Left renal cortex interstitium (tissue), 4 donors: Measurements from ENCODE around the gene COL2A1. TPM values are rescaled to one million over a fixed set of nuclear protein-coding genes. Genes with fewer than 3 reads are reported as not detected.

Source experiments
- polyA plus RNA-seq, 4 donors: library from polyadenylated mRNA; unstranded; fragments of 120-200 nt; gene quantifications; one replicate each; pipeline ENCODE4 v1.2.1, GENCODE V29; 2013; ENCODE audit not compliant: insufficient read length in 4 of 4

The COL2A1 gene
- polyA plus RNA-seq, 4 donors: 38.3 to 66.6 (median 45.3) TPM

Other genes starting within 250 kb of the COL2A1 start
- 100 to 1,000 TPM in 1 of 4 donors, 10 to 100 TPM in 3; 49.6 to 112 (median 76.2) TPM for gene RAPGEF3, start 245.6 kb downstream of the COL2A1 start, polyA plus RNA-seq
- gene SLC48A1, start 231.2 kb downstream of the COL2A1 start, polyA plus RNA-seq: 10 to 100 TPM; 49.1 to 67.0 (median 58.8) TPM
- 100 to 1,000 TPM in 1 of 4 donors, 10 to 100 TPM in 3; 67.6 to 111 (median 76.2) TPM for gene HDAC7, start 184.6 kb downstream of the COL2A1 start, polyA plus RNA-seq
- gene VDR, start 99.5 kb downstream of the COL2A1 start, polyA plus RNA-seq: 1 to 10 TPM; 3.0 to 5.7 (median 3.6) TPM
- 100 to 1,000 TPM; 128 to 130 (median 130) TPM for gene TMEM106C, start 40.9 kb downstream of the COL2A1 start, polyA plus RNA-seq
- 10 to 100 TPM; 23.0 to 27.4 (median 24.1) TPM for gene SENP1, start 101.6 kb upstream of the COL2A1 start, polyA plus RNA-seq
- gene PFKM, start 114.9 kb upstream of the COL2A1 start, polyA plus RNA-seq: 100 to 1,000 TPM in 3 of 4 donors, 10 to 100 TPM in 1; 96.7 to 133 (median 114) TPM
- gene ASB8, start 153.0 kb upstream of the COL2A1 start, polyA plus RNA-seq: 10 to 100 TPM; 33.2 to 44.0 (median 38.5) TPM
- 1 to 10 TPM in 1 of 4 donors, under 1 TPM in 3; 0.30 to 1.0 (median 0.66) TPM for gene CCDC184, start 179.2 kb upstream of the COL2A1 start, polyA plus RNA-seq
- 1 to 10 TPM in 1 of 4 donors, under 1 TPM in 3; 0.17 to 1.4 (median 0.53) TPM for gene OR10AD1, start 198.8 kb upstream of the COL2A1 start, polyA plus RNA-seq